HG02852 (cell line): Measurements from ENCODE around the gene SPINK4.

Source experiments
- ATAC-seq: cut with Tn5 transposase; IDR thresholded peaks from one replicate; pipeline ENCODE4 v1.9.1; 2021; ENCODE audit warnings: mild to moderate bottlenecking, moderate library complexity; ENCODE audit not compliant: unreplicated experiment

Gene SPINK4

DNA sequence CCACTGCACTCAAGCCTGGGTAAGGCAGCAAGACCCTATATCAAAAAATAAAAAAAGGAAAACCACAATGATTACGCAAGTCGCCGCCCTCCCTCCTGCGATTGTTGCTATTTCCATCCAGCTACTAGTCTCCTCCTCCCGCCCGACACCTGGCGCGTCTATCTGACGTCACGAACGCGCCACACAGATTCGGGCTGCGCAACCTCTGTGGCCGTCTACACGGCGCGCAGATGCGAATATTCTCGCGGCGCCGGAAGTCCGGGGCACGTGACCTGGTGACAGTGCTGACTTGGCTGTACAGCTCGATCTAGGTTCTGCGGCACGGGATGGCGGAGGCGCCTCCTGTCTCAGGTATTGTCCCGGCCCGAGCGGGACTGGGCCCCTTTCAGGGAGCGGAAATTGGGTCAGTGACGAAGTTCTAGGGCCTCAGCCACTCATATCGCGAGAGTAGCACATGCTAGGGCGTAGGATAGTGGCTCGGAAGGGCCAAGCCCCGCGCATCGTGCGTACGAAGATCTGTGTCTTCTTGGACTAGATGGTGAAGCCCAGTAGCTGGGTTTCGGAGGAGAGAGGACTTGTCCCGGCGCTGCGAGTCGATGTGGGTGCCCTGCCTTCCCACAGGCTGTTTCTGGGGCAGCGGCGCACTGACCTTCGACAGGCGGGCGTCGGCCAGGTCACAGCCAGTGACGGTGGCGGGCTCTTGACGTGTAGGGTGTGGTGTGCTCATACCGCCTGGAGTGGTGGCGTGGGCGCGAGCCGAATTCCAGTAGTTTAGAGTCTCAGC lies 50.5 kb downstream of the SPINK4 start, which contains the start of gene NFX1:
Gene NFX1 (plus strand): TSS at position 270 of the 784 bp plus-strand sequence. CDS start 57 bp downstream, at position 327.
- ATAC-seq, result peak; percentile 90

GRCh38 chr9:33291031-33291397 lies 51.0 kb downstream of the SPINK4 start:
- ATAC-seq, result no peak

- ATAC-seq, result no peak
These were observed 51.9 kb downstream of the SPINK4 start for GRCh38 chr9:33291901-33292300.

GRCh38 chr9:33293782-33294181 lies 53.8 kb downstream of the SPINK4 start:
- no peak for ATAC-seq

DNA sequence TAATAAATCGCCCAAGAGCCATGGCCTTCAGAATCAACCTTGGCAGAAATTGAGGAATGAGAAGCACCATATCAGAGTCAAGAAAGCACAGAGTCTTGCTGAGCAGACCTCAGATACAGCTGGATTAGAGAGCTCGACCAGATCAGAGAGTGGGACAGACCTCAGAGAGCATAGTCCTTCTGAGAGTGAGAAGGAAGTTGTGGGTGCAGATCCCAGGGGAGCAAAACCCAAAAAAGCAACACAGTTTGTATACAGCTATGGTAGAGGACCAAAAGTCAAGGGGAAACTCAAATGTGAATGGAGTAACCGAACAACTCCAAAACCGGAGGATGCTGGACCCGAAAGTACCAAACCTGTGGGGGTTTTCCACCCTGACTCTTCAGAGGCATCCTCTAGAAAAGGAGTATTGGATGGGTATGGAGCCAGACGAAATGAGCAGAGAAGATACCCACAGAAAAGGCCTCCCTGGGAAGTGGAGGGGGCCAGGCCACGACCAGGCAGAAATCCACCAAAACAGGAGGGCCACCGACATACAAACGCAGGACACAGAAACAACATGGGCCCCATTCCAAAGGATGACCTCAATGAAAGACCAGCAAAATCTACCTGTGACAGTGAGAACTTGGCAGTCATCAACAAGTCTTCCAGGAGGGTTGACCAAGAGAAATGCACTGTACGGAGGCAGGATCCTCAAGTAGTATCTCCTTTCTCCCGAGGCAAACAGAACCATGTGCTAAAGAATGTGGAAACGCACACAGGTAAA lies 54.9 kb downstream of the SPINK4 start:
- ATAC-seq, result no peak

- no peak for ATAC-seq
These were observed 55.6 kb downstream of the SPINK4 start for GRCh38 chr9:33295571-33295970.

DNA sequence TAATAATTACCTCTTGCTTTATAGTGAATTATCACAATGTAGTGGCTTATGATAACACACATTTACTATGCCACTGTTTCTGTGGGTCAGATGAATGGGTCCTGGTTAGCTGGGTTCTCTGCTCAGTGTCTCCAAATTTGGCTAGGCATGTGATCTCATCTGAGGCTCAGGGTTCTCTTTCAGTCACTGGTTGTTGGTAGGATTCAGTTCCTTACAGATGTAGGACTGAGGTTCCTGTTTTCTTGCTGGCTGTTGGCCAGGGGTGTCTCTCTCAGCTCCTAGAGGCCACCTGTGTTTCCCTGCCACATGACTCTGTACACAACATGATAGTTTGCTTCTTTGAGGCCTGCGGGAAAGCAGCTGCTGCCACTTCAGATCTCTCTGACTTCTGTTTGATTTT lies 57.5 kb downstream of the SPINK4 start:
- peak; percentile 93 for ATAC-seq
